ENCODE results near the gene PROM1.

Gene PROM1

DNA sequence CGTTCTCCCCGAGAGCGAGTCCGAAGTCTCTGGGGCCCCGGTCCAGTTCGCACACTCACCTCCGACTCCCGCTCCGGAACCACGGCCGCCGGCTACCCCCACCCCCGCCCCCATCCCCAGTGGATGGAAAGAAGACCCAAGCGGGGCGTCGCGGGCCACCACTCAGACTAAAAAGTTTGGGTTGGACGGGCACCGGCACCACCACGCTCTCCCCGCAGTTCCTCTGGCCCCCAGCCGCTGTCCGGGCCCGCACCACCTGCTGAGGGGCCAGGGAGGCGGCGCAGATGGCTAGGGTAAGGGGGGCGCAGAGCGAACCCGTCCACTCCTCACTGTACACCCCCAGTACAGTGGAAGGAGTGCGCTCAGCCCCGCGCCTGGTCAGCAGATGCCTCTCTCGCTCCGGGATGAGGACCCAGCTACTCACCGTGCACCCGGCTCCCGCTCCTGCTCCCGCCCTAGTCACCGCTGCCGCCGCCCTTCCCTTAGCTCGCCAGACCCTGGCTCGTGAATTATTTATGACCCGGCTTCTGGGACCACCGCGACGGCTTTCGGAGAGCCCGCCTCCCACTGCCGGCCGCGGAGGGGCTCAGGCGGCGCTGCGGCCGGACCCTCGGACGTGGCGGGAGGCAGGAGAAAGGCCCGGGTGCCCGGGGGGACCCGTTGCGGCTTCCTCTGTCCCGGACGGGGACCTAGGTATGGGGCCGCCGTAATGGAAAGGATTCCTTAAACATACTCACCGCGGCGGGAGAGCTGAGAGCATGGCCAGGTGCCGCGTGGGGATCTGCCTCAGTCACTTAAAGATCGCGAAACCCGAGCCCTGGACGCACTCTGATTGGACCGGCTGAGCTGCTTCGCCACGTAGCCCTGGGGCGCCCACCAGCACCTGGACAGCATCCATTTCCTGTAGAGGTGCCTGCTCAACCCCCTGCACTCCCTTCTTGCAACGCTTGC lies at the start of gene PROM1:
Gene PROM1 (minus strand): TSS at position 783 of the 951 bp plus-strand sequence. CDS start 8,117 bp downstream, outside the sequence.
- DNase-seq (ENCODE audit: low spot score), result no peak

DNA sequence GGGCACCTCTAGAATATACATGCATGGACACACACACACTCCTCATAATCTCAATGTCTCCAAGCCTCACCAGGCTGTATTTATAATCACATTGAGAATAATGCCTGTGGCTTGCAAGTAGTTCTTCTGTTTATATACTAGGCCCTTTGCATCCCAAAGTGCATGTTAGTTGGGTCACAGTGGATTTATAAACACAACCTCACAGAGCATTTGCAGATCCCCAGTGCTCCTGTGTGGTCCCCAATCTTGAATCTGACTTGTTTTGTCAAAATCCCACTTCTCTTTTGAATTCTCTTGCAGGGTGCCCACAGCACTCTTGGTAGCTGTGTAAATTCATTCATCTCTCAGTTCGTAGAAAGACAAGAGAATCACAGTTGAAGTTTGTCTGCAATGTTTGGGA lies 49.6 kb upstream of the PROM1 start:
- DNase-seq (ENCODE audit: low spot score), result no peak

DNA sequence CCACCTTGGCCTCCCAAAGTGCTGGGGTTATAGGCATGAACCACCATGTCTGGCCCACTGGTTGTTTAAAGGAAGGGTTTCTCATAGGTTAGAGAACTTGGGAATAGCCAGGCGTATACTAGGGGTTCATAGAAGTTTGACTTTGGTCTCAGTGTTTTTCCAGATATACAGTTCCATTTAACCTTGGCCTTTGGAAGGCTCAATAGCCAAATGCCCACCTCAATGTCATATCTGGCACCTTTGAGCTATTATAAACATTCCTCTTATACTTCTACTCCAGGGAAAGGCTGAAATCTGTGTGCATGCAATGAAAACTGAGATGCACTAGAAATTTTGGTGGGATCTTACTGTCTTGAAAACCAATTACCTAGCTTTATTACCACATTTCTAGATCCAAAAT lies 47.5 kb upstream of the PROM1 start:
- DNase-seq (ENCODE audit: low spot score), result no peak

DNA sequence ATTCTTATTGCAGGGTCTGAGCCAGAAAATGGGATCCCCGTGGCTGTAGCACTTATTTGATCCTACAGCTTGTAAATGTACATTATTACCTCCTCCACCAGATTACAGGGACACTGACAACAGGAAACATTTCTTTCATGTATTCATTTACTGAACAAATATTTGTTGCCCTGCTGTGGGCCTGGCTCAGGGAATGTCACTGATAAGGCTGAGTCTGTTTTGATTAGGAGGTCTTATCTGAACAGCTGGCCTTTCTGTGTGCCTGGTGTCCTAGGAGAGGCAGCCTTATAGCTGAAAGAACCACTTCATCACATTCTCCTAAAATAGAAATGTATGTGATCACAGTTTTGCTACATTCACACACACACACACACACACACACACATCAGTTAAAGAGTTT lies 45.5 kb upstream of the PROM1 start:
- no peak for DNase-seq (ENCODE audit: low spot score)

DNA sequence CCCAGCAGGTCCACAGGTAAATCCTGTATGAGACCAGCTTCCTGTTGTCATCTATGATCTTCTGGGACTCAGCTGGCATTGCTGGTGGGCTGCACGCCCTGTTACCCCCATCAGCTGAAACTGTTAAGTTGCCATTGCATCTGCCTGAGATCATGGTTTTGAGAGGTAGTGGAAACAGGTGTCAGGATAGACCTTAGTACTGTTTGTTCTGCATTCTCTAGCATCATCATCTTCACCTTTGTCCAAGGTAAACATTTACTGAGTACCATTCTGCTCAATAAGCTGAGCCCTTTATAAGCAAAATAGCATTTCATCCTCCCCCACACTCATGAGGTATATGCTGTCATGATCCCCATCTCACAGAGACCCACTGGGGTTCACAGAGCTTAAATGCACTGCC lies 42.9 kb upstream of the PROM1 start:
- no peak for DNase-seq (ENCODE audit: low spot score)

- DNase-seq (ENCODE audit: low spot score), result peak; percentile 22
Observed at GRCh38 chr4:16125571-16126445, 42.0 kb upstream of the PROM1 start.

GRCh38 chr4:16124232-16124631 lies 40.4 kb upstream of the PROM1 start:
- DNase-seq (ENCODE audit: low spot score), result no peak

DNA sequence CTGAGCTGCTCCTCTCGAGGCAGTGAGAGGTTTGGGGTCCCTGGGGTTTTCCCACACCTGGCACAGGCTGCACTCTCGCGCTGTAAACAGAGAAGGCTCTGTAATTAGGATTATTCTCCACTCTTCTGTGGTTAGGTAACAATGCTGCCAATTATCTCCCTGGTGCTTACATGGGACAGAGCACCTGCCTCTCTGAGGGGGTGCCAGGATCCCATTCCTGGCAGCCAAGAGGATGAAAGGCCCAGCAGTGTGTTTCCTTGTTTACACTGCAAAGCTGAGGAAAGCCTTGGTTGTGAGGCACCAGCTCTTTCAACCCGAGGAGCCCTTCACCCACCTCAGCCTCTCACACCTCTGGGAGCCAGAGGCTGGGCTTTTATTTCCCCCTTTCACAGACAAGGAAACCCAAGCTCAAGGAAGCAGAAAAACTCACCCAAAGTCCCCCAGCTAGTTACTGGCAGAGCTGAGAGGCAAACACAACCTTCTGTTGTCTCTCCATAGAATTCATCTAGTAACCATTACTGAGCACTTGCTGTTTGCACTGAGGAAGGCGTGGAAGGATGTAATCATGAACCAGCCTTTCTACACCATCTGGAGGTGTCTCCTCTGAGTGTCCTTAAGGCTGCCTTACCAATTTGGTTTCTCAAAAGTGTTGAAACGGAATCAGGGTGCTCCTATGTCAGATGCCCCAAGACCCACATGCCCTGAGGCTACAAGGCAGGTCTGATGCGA lies 39.7 kb upstream of the PROM1 start:
- DNase-seq (ENCODE audit: low spot score), result no peak

- DNase-seq (ENCODE audit: low spot score), result no peak
Observed at GRCh38 chr4:16122784-16123183, 39.0 kb upstream of the PROM1 start.

DNA sequence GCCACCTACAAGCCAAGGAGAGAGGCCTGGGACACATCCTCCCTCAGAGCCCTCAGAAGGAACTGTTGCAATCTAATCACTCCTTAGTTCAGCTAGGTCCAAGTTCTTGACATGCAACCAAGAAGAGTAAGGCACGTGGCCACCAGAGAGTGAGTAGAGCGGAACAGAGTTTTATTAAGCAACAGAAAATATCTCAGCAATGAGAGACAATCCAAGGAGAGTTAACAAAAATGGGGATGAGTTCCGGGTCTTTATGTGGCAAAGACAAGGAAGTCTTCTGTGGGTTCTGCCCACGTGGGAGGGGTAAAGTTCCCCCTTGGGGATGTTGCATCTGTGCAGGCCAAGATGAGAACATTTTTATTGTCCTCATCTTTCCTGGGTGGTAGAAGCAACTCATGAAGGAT lies 38.5 kb upstream of the PROM1 start:
- DNase-seq (ENCODE audit: low spot score), result no peak

- DNase-seq (ENCODE audit: low spot score), result no peak
Observed at GRCh38 chr4:16120720-16121119, 36.9 kb upstream of the PROM1 start.

DNA sequence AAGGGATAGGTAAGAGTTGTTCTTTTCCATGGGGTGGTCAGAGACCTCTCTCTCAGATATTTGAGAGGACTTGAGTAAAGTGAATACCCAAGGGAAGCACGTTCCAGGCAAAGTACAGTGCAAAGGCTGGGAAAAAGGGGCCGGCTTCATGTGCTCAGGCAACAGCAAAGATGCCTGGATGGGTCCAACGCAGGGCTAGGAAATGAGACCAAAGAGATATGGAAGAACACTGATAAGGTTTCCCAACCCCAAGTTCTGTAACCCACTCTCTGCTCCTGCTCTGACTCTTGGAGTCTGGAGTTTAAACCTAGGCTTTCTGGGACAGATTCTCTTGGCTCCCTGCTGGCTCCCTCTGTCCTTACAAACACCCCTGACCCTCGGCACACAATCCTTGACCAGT lies 36.2 kb upstream of the PROM1 start:
- DNase-seq (ENCODE audit: low spot score), result no peak

- no peak for DNase-seq (ENCODE audit: low spot score)
Observed at GRCh38 chr4:16118090-16118489, 34.3 kb upstream of the PROM1 start.

GRCh38 chr4:16117164-16117563 lies 33.3 kb upstream of the PROM1 start:
- no peak for DNase-seq (ENCODE audit: low spot score)

GRCh38 chr4:16116493-16116990 lies 32.7 kb upstream of the PROM1 start:
- no peak for DNase-seq (ENCODE audit: low spot score)

DNA sequence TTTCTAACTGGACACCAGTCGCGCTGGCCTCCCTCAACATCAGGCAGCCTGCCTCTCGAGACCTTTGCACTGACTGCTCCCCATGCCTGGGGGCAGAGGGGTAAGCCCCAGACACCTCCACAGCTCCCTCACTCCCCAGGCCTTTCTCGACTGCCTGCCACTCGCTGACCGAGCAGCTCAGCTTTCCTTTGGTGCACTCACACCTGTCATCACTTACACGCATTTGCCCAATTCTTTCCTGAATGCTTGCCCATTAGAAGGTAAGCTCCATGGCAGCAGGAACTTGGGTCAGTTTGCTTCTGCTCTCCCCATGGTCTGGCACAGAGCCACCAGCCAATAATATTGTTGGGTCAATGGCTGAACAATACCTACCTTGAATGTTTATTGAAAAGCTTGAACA lies 32.2 kb upstream of the PROM1 start:
- DNase-seq (ENCODE audit: low spot score), result no peak

DNA sequence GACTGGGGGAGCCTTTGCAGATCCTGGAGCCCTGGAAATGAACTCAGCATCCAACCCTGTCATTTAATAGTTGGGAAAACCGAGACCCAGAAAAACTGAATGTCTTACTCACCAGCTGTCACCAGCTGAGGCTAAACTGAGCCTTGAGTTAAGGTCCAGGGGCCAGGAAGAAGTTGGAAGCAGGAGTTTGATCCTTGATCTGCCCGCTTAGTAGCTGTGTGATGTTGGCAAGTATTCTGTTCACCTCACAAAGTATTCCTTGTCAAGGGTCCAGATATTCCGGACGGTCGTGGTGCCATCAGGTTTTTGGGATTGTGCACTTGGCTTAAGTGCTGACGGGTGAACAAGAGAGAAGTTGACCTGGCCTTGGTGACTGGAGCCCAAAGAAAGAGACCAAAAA lies 30.7 kb upstream of the PROM1 start:
- DNase-seq (ENCODE audit: low spot score), result no peak

DNA sequence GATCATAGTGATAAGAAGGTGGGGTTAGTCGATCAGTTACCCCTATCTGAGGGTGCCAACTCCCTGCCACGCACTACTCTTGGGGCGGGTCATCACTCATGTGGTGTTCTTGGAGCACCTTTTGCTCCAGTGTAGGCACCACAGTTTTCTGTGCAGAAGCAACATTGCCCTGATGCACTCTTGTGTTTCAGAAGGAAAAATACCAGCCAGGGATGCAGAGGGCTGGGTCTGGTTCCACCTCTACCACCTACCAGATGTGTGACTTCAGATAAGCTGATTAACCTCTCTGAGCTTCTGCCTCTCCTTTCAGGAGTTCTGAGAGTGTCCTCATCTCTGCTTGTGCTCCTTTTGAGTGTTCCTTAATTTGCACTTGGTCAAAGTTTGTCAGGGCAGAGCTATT lies 29.9 kb upstream of the PROM1 start:
- no peak for DNase-seq (ENCODE audit: low spot score)

- no peak for DNase-seq (ENCODE audit: low spot score)
Observed at GRCh38 chr4:16111533-16111932, 27.7 kb upstream of the PROM1 start.

GRCh38 chr4:16110661-16111290 lies 27.0 kb upstream of the PROM1 start:
- no peak for DNase-seq (ENCODE audit: low spot score)

GRCh38 chr4:16110199-16110598 lies 26.4 kb upstream of the PROM1 start:
- no peak for DNase-seq (ENCODE audit: low spot score)

DNA sequence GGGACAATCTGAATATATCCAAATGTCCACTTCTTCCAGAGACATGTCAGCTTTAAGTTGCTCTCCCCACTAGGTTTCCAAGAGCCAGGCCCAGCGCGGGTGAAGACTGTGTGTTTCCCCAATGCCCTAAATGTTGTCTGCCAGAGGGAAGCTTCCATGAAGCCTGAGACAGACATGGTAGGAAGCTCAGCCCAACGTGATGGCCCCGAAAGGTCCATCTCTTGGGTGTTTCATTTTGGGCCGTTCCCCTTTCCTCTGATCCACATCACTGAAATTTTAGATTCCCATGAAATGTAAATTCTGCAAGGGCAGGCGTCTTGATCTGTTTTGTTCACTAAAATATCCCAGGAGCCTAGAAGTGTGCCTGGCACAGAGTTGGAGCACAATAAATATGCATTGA lies 25.4 kb upstream of the PROM1 start:
- no peak for DNase-seq (ENCODE audit: low spot score)
